ENCODE results near the gene HDAC9.

DNA sequence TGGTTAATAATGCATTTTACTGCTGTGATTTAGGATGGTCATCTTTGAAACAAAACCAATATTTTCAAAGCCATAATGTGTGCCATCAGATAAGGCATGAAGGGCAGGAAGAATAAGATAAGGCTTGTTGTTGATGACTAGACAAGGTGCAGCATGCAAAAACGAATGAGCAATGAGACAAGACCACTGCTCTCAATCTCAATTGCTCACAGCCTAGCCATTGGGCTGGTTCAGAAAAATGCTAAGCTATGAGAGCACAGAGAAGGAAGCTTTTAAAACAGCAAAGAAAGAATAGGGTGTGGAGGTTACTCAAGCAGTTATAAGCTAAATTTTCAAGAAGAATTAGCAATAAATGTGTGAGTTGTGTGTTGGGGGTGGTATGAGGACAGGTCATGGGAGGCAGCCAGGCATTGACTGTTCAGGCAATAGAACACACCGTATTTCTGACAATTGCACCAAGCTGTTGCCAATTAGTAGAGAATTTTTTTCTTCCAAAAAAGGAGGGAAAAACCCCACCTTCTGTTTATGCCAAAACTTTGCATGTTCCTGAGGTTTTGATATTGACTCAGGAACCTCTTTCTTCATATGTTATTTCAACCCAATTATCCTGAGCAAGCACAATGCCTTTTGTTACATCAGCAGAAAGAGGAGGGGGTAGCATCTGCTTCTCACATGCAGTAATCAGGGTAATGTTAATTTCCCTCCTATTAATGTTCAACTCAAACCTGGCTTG, 276.5 kb downstream of the HDAC9 start:
- no peak for TF ChIP-seq POLR2AphosphoS5 (IDR thresholded peaks at IDR 0.05; ENCODE audit: low read depth, low read length)
- TF ChIP-seq, protein P1, sequence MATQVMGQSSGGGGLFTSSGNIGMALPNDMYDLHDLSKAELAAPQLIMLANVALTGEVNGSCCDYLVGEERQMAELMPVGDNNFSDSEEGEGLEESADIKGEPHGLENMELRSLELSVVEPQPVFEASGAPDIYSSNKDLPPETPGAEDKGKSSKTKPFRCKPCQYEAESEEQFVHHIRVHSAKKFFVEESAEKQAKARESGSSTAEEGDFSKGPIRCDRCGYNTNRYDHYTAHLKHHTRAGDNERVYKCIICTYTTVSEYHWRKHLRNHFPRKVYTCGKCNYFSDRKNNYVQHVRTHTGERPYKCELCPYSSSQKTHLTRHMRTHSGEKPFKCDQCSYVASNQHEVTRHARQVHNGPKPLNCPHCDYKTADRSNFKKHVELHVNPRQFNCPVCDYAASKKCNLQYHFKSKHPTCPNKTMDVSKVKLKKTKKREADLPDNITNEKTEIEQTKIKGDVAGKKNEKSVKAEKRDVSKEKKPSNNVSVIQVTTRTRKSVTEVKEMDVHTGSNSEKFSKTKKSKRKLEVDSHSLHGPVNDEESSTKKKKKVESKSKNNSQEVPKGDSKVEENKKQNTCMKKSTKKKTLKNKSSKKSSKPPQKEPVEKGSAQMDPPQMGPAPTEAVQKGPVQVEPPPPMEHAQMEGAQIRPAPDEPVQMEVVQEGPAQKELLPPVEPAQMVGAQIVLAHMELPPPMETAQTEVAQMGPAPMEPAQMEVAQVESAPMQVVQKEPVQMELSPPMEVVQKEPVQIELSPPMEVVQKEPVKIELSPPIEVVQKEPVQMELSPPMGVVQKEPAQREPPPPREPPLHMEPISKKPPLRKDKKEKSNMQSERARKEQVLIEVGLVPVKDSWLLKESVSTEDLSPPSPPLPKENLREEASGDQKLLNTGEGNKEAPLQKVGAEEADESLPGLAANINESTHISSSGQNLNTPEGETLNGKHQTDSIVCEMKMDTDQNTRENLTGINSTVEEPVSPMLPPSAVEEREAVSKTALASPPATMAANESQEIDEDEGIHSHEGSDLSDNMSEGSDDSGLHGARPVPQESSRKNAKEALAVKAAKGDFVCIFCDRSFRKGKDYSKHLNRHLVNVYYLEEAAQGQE (IDR thresholded peaks at IDR 0.05; ENCODE audit: insufficient read depth in 1 of 2, low read depth in 2 of 2, low read length in 2 of 2) = no peak
- TF ChIP-seq SIN3A (IDR thresholded peaks at IDR 0.05; ENCODE audit: borderline replicate concordance, insufficient read depth, low read length) = no peak
- no peak for TF ChIP-seq TAF1 (IDR thresholded peaks at IDR 0.05; ENCODE audit: borderline replicate concordance, insufficient read depth, low read length)

All from PFSK-1 (cell line).